GM18861 (cell line): ENCODE data around the gene RECK.
A peak's percentile ranks its signal among the peaks of the same experiment; 100 is the strongest.

Experiments
- ATAC-seq: cut with Tn5 transposase; IDR thresholded peaks from one replicate; pipeline ENCODE4 v1.9.1; 2021; ENCODE audit not compliant: unreplicated experiment

The RECK gene

GRCh38 chr9:36136894-36137391 lies 100.2 kb downstream of the RECK start:
- ATAC-seq, result peak; percentile 30

GRCh38 chr9:36137392-36138004 lies 100.8 kb downstream of the RECK start:
- ATAC-seq, result no peak

DNA sequence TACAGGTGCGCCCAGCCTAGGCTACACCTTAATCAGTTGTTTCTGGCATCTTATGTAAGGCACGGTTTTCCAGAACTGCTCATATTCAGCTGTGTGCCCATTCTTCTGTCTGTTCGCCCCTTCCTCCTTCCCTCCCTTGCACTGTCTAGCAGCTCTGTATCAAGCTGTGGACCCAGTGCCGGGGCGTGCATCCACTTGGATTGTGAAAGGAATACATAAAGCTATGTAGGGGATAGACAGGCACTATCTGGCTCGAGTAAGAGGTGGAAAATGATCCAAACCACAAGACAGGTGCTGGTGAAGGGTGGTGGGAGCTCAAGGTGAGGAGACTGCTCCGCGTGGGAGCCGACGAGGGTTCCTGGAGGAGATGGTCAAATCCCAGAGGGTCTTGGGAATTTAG lies 101.8 kb downstream of the RECK start:
- ATAC-seq, result no peak

DNA sequence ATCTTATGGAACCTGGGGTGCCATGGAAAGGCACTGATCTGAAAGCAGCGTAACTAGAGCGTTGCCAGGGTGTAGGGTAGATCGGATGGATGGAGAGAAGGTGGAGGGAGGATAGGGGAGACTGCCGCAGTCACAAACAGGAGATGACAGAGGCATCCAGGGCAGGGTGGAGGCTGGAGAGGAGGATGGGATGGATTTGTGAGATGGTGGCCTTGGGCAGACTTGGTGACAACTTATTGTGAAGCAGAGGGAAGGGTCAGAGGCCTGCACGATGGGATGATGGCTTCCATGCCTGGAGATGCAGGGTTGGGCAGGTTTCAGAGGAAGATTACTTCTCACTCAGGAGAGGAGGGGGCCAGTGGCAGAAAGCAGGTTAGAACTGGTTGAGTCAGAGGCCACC lies 102.2 kb downstream of the RECK start:
- ATAC-seq, result no peak

DNA sequence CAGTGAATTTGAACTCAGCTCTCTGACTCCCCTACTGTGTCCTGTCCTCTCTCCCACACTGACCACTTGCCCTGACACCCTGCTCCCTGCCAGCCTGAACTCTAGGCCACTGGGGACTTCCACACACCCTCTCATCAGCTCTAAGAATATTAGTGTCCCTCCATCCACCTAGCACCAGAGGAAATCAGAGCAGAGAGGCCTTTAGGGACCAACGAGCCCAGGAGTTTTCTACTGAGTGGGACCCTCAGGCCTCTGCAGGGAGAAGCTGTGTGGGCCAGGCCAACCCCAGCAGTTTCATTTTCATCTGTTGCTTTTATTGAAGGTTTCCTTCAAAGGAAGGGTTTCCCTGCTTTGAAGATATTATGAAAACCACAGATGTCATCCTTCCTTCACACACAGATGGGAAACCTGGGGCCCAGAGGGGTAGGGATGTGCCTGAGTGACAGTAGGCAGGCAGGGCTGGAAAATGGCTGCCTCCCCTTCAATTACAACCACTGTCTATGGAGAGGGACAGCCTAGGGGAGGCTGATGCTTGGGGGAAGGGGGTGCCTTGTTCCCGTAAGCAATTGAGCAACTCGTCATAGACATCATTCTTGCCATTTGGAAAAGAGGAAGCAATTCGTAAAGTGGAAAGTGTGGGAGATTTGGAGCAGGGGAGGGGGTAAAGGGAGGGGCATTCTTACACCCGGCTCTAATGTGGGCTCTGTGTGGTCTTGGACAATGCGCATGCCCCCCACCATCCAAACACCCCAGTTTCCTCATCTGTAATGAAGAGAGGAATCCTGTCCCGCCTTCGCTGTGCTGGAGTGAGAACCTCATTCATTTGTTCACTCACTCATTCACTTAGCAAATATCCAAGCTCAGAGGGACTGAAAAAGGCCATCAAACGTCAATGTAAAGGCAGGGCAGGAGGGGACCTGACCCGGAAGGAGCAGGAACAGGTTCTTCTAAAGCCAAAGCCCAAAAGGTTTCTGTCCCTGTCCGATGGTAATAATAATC lies 103.7 kb downstream of the RECK start:
- no peak for ATAC-seq

- ATAC-seq, result no peak
These were observed 104.6 kb downstream of the RECK start for GRCh38 chr9:36141288-36141687.

DNA sequence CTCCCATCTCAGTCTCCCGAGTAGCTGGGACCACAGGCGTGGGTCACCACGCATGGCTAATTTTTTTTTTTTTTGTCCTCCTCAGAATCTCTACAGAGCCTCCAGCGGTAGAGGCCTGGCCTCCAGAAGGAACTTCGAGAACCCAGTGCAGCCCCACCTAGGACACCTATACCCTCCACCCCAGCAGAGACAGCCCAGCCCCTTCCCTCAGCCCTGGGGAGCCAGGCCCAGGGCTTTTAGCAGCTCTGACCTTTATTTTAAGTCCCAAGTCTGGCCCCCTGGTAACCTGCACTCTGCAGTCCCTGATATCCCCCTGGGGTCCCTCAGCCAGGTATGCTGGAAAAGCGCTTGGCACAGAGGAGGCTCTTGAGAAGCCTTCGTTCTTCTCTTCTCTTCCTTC lies 105.0 kb downstream of the RECK start:
- no peak for ATAC-seq

DNA sequence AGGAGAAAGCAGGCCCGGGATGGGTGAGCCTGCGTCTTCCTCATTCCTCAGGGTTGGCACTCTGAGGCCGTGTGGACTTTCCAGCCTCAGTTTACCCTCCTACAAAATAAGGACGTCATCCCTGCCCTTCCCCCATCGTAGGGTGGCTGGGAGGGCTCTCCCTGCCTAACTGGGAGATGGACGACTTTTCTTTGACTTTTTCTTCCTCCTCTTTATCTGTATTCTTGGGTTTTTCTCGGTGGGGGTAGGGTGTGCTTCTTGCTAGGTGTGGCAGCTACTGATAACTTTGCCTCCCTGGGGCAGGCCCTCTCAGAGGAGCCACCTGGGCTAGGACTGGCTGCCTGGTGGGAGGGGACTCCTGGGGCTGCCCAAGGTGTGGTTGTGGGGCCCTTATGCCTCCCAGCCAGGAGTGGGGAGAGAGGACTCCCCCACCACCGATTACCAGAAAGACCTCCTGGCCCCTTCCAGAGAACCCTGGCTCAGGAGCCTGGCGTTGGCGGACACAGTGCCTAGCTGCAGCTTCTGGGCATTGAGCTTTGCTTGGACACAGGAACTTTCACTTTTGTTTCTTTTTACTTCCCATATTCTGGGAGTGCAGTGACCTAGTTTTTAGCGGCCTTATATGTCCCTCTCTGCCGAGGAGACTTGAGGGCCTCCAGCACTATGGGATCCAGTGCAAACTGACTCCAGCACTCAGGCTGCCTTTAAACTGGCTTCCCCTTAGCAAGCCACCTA lies 106.0 kb downstream of the RECK start:
- no peak for ATAC-seq

DNA sequence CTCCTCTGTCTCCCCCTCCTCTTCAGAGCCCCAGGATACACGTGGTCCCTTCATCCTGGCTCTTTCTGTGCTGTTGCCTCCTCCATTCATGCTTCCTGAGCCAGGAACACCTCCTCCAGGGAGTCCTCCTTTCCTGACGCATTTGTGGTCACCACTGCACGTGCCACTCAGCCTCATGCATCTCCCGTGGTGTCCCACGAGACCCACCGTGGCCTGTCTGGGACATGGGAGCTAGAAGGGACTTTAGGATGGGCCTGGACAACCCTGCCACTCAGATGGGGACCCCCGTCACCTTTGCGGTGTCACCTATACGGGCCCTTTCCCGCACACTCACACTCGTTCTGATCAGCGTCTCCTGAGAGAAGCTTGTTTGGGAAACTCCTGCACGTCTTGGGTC lies 106.5 kb downstream of the RECK start:
- ATAC-seq, result no peak

DNA sequence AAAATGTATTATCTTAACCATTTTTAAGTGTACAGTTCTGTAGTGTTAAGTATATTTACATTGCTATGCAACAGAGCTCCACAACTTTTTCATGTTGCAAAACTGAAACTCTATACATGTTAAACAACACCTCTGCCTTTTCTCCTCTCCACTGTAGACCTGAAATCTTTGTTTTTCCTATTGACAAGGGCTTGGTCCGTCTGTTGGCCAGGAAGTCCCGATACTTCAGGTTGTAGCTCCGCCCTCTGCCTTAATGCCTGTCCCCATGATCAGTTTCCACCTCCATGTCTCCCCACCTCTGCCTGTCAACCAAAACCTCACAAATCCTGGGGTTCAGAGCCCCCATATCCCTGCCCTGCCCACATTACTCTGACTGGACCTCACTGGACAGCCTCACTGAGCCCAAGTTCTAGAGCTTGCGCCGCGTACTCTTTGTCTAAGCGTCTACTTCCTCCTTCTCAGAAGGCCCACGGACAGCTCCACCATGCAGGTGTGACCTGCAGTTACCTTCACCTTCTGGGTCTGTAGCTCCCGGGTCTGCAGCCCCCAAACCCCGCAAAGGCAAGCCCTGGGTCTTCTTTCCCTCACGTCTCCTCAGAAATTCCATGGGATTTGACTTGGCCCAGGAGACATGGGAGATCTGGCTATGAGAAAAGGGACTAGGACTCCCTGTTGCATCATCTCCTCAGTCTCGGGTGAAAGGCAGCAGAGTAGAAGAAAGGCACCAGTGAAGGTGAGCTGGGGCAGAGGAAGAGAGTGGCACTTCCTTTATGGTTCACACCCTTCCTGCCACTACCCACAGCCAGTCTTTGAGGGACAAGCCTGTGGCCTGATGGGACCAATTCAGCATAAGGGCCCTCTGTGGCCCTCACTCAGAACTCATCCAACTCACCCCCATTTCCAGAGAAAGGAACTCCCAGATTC lies 107.9 kb downstream of the RECK start:
- ATAC-seq, result no peak

- ATAC-seq, result no peak
These were observed 109.3 kb downstream of the RECK start for GRCh38 chr9:36145970-36146369.

- ATAC-seq, result no peak
These were observed 109.9 kb downstream of the RECK start for GRCh38 chr9:36146651-36147050.

GRCh38 chr9:36147441-36148175 lies 110.9 kb downstream of the RECK start:
- no peak for ATAC-seq

DNA sequence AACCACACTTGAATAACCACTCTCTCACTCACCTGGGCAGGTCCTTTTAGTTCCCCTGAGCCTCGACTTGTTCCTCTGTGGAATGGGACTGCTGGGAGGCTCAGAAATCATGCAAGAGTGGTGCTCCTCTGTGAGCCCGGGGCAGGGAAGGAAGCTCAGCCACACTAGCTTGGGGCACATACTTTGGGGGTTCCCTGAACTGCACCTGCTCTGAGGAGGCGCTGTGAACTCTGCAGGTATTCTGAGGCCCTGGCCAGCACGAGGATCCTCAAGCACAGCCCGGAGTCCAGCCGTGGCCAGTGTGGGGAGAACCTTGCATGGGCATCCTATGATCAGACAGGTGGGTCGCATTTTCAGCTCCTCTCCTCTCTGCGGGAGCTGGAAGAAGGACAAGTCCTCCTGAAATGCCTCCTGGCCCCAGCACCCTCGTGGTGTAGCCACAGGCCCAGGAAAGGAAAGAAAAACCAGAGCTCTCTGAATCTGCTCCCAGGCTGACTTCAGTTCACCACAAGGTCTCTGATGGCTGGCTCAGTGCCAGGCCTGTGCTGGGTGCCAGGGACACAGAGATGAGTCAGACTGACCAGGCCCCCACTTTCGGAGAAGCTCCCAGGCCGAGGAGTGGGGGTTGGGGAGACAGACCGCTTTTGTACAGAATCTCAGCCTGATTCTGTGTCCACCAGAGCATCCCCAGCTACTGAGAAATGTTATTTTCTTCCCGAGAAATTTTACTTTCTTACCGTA lies 111.8 kb downstream of the RECK start:
- ATAC-seq, result peak; percentile 62

- ATAC-seq, result no peak
These were observed 112.5 kb downstream of the RECK start for GRCh38 chr9:36149197-36149596.

- no peak for ATAC-seq
These were observed 114.0 kb downstream of the RECK start for GRCh38 chr9:36150574-36151315.

DNA sequence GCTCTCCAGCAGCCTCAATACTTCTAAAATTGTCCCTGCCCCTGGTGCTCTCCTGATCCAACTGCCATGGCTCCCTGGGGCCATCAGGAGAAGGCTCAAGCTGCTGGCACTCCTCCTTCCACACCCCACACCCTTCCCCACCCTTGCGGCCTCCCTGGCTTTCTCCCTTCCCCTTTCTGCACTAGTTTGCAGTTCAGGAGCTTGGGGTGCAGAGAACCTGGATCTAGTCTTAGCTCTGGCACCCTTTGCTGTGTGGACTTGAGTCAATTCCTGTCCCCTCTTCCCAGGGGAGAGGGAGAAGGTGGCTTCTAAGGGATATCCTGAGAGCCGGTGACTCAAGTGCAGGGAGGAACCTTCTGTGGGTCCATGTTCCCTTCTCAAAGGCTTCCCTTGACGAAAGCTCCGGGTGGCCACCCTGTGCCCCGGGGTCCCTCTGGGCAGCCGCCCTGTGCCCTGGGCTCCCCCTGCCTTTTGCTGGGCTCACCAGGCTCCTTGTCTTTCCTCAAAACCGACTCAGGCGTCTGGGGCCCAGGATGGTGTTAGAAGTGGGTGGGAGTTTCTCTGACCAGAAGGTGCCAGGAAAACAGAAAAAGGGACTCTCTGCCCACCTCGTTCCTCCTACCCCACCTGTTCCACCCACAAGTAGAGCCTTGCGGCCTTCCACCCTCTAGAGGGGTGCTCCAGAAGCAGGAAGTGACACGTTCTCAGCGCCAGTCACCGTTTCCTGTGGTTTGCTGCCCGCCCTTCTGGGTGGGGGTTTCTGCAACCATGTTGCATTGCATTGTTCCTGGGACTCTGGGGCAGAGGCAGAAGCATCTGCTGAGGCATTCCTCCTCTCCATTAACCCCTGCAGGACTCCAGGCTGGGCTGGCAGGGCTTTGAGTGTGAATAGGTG lies 114.8 kb downstream of the RECK start:
- ATAC-seq, result peak; percentile 83
